Ectodermal cell (in vitro differentiated cells): ENCODE data around the gene CNDP2.
"Not testable (repeated sequence)": the region's sequence is repeated elsewhere in the genome, so short reads cannot be mapped to it uniquely, and the experiment has no call there.

ENCODE experiments used
- H3K27ac ChIP-seq: 2 replicates; pipeline ENCODE4 v1.7.0; 2013; ENCODE audit warnings: mild to moderate bottlenecking, low read depth, low read length; ENCODE audit not compliant: insufficient read depth, poor library complexity, severe bottlenecking
- H3K27me3 ChIP-seq: 2 replicates; pipeline ENCODE4 v1.7.0; 2013; ENCODE audit warnings: mild to moderate bottlenecking, low read length; ENCODE audit not compliant: insufficient read depth, control insufficient read depth, poor library complexity, severe bottlenecking
- H3K36me3 ChIP-seq: one replicate; pipeline ENCODE4 v1.7.0; 2013; ENCODE audit warnings: low read length; ENCODE audit not compliant: control insufficient read depth, insufficient read depth
- H3K4me1 ChIP-seq: one replicate; pipeline ENCODE4 v1.7.0; 2013; ENCODE audit warnings: low read length; ENCODE audit not compliant: control insufficient read depth, insufficient read depth
- H3K4me3 ChIP-seq: 2 replicates; pipeline ENCODE4 v1.7.0; 2013; ENCODE audit warnings: low read depth, low read length, control low read depth; ENCODE audit not compliant: insufficient read depth
- H3K9me3 ChIP-seq: 2 replicates; pipeline ENCODE4 v1.7.0; 2013; ENCODE audit warnings: mild to moderate bottlenecking, low read length, moderate library complexity; ENCODE audit not compliant: control insufficient read depth
- WGBS, 2 experiments: methylation state at CpG; one replicate each; pipeline ENCODE4 v1.1.7; 2013; ENCODE audit warnings: missing lambda C conversion rate in 2 of 2; 5-methylcytosine and 5-hydroxymethylcytosine counted together

The CNDP2 gene

DNA sequence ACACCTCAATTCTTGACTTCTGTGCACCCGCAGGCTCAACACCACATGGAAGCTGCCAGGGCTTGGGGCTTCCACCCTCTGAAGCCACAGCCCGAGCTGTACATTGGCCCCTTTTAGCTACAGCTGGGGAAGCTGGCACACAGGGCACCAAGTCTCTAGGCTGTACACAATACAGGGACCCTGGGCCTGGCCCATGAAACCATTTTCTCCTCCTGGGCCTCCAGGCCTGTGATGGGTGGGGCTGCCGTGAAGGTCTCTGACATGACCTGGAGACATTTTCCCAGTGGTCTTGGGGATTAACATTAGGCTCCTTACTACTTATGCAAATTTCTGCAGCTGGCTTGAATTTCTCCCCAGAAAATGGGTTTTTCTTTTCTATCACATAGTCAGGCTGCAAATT lies 69.8 kb downstream of the CNDP2 start:
- not testable (repeated sequence) for H3K27me3 ChIP-seq, H3K36me3 ChIP-seq
- WGBS, 2 experiments: 74 to 77% methylated on average over 3 of the region's 3 CpGs

DNA sequence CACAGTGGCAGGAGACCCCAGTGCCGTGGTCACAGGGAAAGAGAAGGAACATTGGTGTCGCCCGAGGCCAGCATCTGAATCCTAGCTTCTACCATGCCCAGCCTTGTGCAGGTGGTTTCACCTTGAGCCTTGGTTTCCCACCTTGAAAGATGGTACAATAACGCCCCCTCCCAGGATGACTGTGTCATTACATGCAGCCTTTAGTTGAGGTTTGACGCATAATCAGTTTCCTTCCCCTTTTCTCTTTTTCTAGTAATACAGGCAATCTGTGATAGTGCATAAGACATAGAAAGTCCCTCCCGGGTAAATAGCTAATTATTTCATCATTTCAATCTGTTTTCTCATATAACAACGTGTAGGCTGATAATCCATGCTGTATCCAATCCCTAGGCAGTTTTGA lies 71.7 kb downstream of the CNDP2 start:
- Histone ChIP-seq H3K36me3 (no peaks in the 10 kb centered on the region), H3K27me3 (no peaks in the 10 kb centered on the region), H3K9me3 (peaks cover 3% of the 10 kb centered on the region), H3K4me3 (no peak overlapping the region), H3K4me1 (no peaks in the 10 kb centered on the region), H3K27ac (no peak overlapping the region)
- 80 to 81% methylated on average over 7 of the region's 7 CpGs for WGBS, 2 experiments

More for the DNA sequence above, 69.8 kb downstream of the CNDP2 start:
- not testable (repeated sequence) for H3K27ac ChIP-seq, H3K9me3 ChIP-seq, H3K4me3 ChIP-seq, H3K4me1 ChIP-seq

DNA sequence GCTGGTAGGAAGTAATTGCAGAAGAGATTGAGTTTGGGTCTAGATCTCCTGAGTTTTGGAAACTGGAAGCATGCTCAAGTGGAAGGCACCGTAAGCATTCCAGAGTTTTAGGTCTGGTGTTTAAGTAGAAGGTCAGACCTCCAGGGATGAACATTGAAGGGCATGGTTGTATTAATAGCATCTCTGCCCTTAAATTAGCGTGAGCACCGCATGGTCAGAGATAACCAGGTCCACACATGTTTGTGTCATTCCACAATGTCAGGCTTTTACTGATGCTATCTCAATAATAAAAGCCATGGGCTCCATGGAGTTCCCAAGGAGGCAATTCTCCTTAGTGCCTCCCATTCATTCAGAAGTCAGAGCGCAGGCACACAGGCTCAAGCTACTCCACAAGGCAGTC lies 73.2 kb downstream of the CNDP2 start:
- Histone ChIP-seq H3K4me3 (no peak overlapping the region), H3K27me3 (no peaks in the 10 kb centered on the region), H3K9me3 (peaks cover 3% of the 10 kb centered on the region), H3K36me3 (no peaks in the 10 kb centered on the region), H3K4me1 (no peaks in the 10 kb centered on the region), H3K27ac (no peak overlapping the region)
- 97% methylated on average over 4 of the region's 4 CpGs for WGBS, 2 experiments

DNA sequence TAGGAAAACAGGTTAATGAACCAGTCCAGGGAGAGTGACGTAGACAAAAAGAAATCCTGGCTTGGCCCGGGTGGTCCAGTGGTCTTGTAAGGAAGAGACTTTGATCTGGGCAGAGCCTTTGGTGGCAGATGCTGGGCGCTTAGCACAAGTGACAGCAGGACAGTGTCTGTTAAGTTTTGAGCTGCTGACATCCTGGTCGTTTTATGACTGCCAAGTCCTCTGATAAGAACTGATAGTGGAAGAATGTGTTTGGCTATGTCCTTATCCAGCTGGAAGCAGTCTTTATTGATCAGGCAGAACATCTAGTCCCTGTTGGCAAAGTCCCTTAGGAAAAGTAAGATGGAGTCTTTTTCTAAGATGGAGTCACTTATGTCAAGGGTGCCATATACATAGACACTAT lies 74.1 kb downstream of the CNDP2 start:
- no peaks in the 10 kb centered on the region for H3K27me3 ChIP-seq
- H3K4me1 ChIP-seq: no peaks in the 10 kb centered on the region
- WGBS, 2 experiments: 83 to 86% methylated on average over 4 of the region's 4 CpGs
- H3K36me3 ChIP-seq: no peaks in the 10 kb centered on the region
- no peak overlapping the region for H3K4me3 ChIP-seq
- peaks cover 3% of the 10 kb centered on the region for H3K9me3 ChIP-seq
- no peak overlapping the region for H3K27ac ChIP-seq

DNA sequence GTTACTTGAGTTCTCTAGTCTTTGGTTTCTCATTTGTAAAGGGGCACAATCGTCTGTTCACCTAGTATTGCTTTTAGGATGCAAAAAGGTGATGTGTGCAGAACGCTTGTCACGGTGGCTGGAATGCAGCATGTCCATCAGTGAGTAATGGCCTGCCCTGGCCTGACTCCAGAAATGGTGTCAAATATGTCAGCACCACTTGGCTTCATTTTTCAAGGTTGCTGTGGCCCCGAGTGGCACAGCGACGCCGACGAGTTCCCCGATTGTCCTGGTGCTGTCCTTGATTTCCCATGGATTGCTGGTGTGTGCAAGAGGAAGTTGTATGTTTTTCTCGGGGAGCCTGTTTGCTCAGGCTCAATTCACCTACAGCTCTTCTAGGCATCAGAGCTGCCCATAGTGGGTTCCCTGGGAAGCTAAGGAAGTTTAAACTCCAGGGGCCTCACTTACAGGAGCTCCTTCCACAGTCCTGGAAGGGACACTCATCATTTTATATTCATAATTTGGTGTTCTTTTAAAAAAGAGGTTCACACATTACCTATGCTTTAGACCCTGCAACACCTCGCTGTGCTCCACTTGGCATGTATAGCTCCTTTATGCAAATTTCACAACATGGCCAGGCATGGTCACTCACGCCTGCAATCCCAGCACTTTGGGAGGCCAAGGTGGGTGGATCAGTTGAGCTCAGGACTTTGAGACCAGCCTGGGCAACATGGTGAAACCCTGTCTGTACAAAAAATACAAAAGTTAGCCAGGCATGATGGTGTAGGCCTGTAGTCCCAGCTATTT lies 75.9 kb downstream of the CNDP2 start:
- Histone ChIP-seq H3K4me3 (no peak overlapping the region), H3K27me3 (no peaks in the 10 kb centered on the region), H3K36me3 (no peaks in the 10 kb centered on the region), H3K4me1 (no peaks in the 10 kb centered on the region), H3K9me3 (no peaks in the 10 kb centered on the region), H3K27ac (no peak overlapping the region)
- 90 to 92% methylated on average over 12 of the region's 12 CpGs for WGBS, 2 experiments

DNA sequence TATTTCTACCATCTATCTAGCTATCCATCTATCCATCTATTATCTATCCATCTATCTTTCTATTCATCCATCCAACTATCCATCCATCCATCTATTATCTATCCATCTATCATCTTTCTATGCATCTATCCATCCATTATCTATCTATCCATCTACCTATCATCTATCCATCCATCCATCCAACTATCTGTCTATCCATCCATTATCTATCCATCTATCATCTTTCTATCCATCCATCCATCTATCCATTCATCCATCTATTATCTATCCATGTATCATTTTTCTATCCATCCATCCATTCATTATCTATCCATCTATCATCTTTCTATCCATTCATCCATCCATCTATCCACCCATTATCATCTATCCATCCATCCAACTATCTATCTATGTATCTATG lies 76.9 kb downstream of the CNDP2 start:
- H3K27ac ChIP-seq: no peak overlapping the region

More for the DNA sequence above, 76.9 kb downstream of the CNDP2 start:
- H3K36me3 ChIP-seq: no peaks in the 10 kb centered on the region
- no peaks in the 10 kb centered on the region for H3K9me3 ChIP-seq
- H3K4me3 ChIP-seq: no peak overlapping the region
- H3K27me3 ChIP-seq: no peaks in the 10 kb centered on the region
- H3K4me1 ChIP-seq: no peaks in the 10 kb centered on the region
